Right lobe of liver (tissue), 4 donors: ENCODE results near the gene PKLR.

Source experiments
- CTCF ChIP-seq, 4 donors: fragments of 200-600 bp in 3 of 4; fragments of 450-650 bp in 1 of 4; IDR thresholded peaks; one replicate each; pipeline versions ENCODE4 v1.5.1 to v1.8.0; 2016 to 2022; ENCODE audit warnings: antibody characterized with exemption in 4 of 4, mild to moderate bottlenecking in 2 of 4
- POLR2A ChIP-seq: fragments of 450-650 bp; IDR thresholded peaks from one replicate; pipeline ENCODE4 v1.6.1; 2017; ENCODE audit warnings: antibody characterized with exemption, mild to moderate bottlenecking
- donor health status: DM: no; HTN: no; CAD: no.
- donor health status: DM: no; HTN: no; CAD: no.
- donor health status: DM: no; HTN: yes; CAD: no.

DNA sequence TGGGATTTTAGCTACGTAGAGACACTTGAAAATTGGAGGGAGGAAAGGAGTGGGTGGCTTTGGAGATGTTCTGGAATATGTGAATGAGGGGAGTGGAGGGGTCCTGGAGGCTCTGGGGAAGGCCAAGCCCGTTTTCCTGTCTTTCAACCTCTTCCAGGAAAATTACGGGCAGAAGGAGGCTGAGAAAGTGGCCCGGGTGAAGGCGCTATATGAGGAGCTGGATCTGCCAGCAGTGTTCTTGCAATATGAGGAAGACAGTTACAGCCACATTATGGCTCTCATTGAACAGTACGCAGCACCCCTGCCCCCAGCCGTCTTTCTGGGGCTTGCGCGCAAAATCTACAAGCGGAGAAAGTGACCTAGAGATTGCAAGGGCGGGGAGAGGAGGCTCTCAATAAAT is 19.0 kb upstream of the PKLR start:
- TF ChIP-seq CTCF (IDR thresholded peaks at IDR 0.05) (no peak), POLR2A (no peak)
